Stromal cell of bone marrow (primary cell): Measurements from ENCODE around the gene CDK5R1.
"Not testable (repeated sequence)": the region's sequence is repeated elsewhere in the genome, so short reads cannot be mapped to it uniquely, and the experiment has no call there.

Source experiments
- DNase-seq: peaks from one replicate; pipeline ENCODE4 v3.0.0-alpha.2; 2012; ENCODE audit warnings: low read depth

CDK5R1 gene

GRCh38 chr17:32516940-32517701 is 30.3 kb downstream of the CDK5R1 start:
- no peak for DNase-seq

- no peak for DNase-seq
Observed at GRCh38 chr17:32517982-32518381, 31.2 kb downstream of the CDK5R1 start.

GRCh38 chr17:32518646-32519227 is 31.9 kb downstream of the CDK5R1 start:
- DNase-seq = no peak

- DNase-seq = no peak
Observed at GRCh38 chr17:32519228-32520103, 32.7 kb downstream of the CDK5R1 start.

- no peak for DNase-seq
Observed at GRCh38 chr17:32520104-32520701, 33.4 kb downstream of the CDK5R1 start.

GRCh38 chr17:32520737-32521404 is 34.1 kb downstream of the CDK5R1 start:
- no peak for DNase-seq

- DNase-seq = no peak
Observed at GRCh38 chr17:32523017-32523680, 36.4 kb downstream of the CDK5R1 start.

GRCh38 chr17:32523827-32524552 is 37.2 kb downstream of the CDK5R1 start:
- no peak for DNase-seq

GRCh38 chr17:32524553-32524880 is 37.7 kb downstream of the CDK5R1 start:
- not testable (repeated sequence) for DNase-seq

GRCh38 chr17:32525122-32525521 is 38.3 kb downstream of the CDK5R1 start:
- DNase-seq = no peak

GRCh38 chr17:32527146-32527545 is 40.4 kb downstream of the CDK5R1 start:
- no peak for DNase-seq

- DNase-seq = no peak
Observed at GRCh38 chr17:32528825-32529224, 42.0 kb downstream of the CDK5R1 start.

- no peak for DNase-seq
Observed at GRCh38 chr17:32529604-32530003, 42.8 kb downstream of the CDK5R1 start.

- no peak for DNase-seq
Observed at GRCh38 chr17:32533296-32533695, 46.5 kb downstream of the CDK5R1 start.

GRCh38 chr17:32536736-32537643 is 50.2 kb downstream of the CDK5R1 start:
- no peak for DNase-seq
